ENCODE data around the gene PREX1. TPM values are rescaled to one million over a fixed set of nuclear protein-coding genes. Genes with fewer than 3 reads are reported as not detected.

Gene PREX1
- total and polyA plus RNA-seq, 2 of the 4 experiments (the other 2 are of a cell fraction) = 0.67 to 0.72 TPM

- intact Hi-C loops (cut with micrococcal nuclease) (no loop called here), dilution Hi-C loops (cut with HindIII; ENCODE audit: low sequenced_read_pairs, unreplicated experiment) (no loop called here), in situ Hi-C loops (cut with MboI; ENCODE audit: low sequenced_read_pairs) (no loop called here)
- Histone ChIP-seq H4K8ac (ENCODE audit: low read depth in 2 of 2, low read length in 2 of 2) (no peak overlapping the region), H2AK5ac (ENCODE audit: low read depth, low read length) (no peak overlapping the region), H3K9me3 (ENCODE audit: control insufficient read depth, insufficient read depth, low read length) (no peaks in the 10 kb centered on the region), H4K91ac (ENCODE audit: insufficient read depth, low read depth, low read length) (no peak overlapping the region), H2AK9ac (replicated peaks; ENCODE audit: low read depth, low read length, poor library complexity) (no peak overlapping the region), H3K56ac (ENCODE audit: extremely low read depth, insufficient read depth, low read length) (no peak overlapping the region), H2AFZ (replicated peaks; ENCODE audit: low read length, poor library complexity) (no peak overlapping the region), H2BK15ac (ENCODE audit: low read depth, low read length) (no peak overlapping the region), H3K4me1 (ENCODE audit: control insufficient read depth, insufficient read depth, low read length) (no peaks in the 10 kb centered on the region), H4K20me1 (ENCODE audit: insufficient read depth, low read length) (no peaks in the 10 kb centered on the region), H2BK120ac (ENCODE audit: low read depth, low read length) (no peak overlapping the region), H3K4me2 (ENCODE audit: low read depth, low read length) (no peak overlapping the region), H2BK20ac (ENCODE audit: low read depth, low read length) (no peak overlapping the region), H3K4me3 (ENCODE audit: insufficient read depth, low read depth, low read length) (no peak overlapping the region), H3K27me3 (ENCODE audit: control insufficient read depth, insufficient read depth, low read length) (peaks cover 23% of the 10 kb centered on the region; the same call in 1 of the 2 replicates), H3K9me1 (ENCODE audit: insufficient read depth, low read length) (no peaks in the 10 kb centered on the region), H3K27ac (ENCODE audit: insufficient read depth, low read length) (no peak overlapping the region), H4K5ac (ENCODE audit: low read depth, low read length) (no peak overlapping the region), H3K9ac (ENCODE audit: low read depth, low read length) (no peak overlapping the region), H2BK5ac (ENCODE audit: low read depth, low read length, poor library complexity, severe bottlenecking) (no peak overlapping the region), H3K14ac (replicated peaks; ENCODE audit: low read depth, low read length) (no peak overlapping the region), H3K79me1 (ENCODE audit: low read depth in 1 of 2, low read length in 2 of 2) (no peaks in the 10 kb centered on the region), H3K4ac (ENCODE audit: low read depth, low read length) (no peak overlapping the region), H3K18ac (ENCODE audit: low read depth, low read length) (no peak overlapping the region), H3K36me3 (ENCODE audit: control insufficient read depth, insufficient read depth, low read length) (no peaks in the 10 kb centered on the region), H3K23ac (ENCODE audit: low read depth, low read length) (no peak overlapping the region)
- ChIA-PET POLR2A (ENCODE audit: unreplicated experiment) (no interaction called here), CTCF (interaction anchor here (1.0 to 1.2 kb wide), 2 partner anchors 13 to 14 kb away, joined by 4 to 5 read pairs; no protein-coding TSS in a partner anchor)
- no TSS peak for BruUV-seq (replicated peaks)
- no peak for ATAC-seq (ENCODE audit: low read depth)
- no peak for DNase-seq
- TF ChIP-seq RFX5 (IDR thresholded peaks at IDR 0.05; ENCODE audit: low read depth, low read length) (no peak), RAD21 (IDR thresholded peaks at IDR 0.05; ENCODE audit: low read length) (no peak), MXI1 (IDR thresholded peaks at IDR 0.05; ENCODE audit: borderline replicate concordance, low read depth, low read length) (no peak), FOS (IDR thresholded peaks at IDR 0.05; ENCODE audit: low read depth, low read length) (no peak), CTCF (conservative IDR thresholded peaks at IDR 0.05; ENCODE audit: low read depth, low read length) (no peak), CEBPB (IDR thresholded peaks at IDR 0.05; ENCODE audit: low read depth, low read length) (no peak), RCOR1 (IDR thresholded peaks at IDR 0.05; ENCODE audit: insufficient replicate concordance, low read length) (no peak), BHLHE40 (IDR thresholded peaks at IDR 0.05; ENCODE audit: low read depth, low read length) (no peak), MAZ (IDR thresholded peaks at IDR 0.05; ENCODE audit: borderline replicate concordance, low read depth, low read length) (no peak), NFE2L2 (IDR thresholded peaks at IDR 0.05; ENCODE audit: low read depth, low read length) (no peak)
- TF ChIP-seq, protein P1, sequence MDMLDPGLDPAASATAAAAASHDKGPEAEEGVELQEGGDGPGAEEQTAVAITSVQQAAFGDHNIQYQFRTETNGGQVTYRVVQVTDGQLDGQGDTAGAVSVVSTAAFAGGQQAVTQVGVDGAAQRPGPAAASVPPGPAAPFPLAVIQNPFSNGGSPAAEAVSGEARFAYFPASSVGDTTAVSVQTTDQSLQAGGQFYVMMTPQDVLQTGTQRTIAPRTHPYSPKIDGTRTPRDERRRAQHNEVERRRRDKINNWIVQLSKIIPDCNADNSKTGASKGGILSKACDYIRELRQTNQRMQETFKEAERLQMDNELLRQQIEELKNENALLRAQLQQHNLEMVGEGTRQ (IDR thresholded peaks at IDR 0.05; ENCODE audit: low read depth, low read length) = no peak
- TF ChIP-seq, protein P2, sequence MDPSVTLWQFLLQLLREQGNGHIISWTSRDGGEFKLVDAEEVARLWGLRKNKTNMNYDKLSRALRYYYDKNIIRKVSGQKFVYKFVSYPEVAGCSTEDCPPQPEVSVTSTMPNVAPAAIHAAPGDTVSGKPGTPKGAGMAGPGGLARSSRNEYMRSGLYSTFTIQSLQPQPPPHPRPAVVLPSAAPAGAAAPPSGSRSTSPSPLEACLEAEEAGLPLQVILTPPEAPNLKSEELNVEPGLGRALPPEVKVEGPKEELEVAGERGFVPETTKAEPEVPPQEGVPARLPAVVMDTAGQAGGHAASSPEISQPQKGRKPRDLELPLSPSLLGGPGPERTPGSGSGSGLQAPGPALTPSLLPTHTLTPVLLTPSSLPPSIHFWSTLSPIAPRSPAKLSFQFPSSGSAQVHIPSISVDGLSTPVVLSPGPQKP (IDR thresholded peaks at IDR 0.05; ENCODE audit: borderline replicate concordance, low read depth, low read length) = no peak
- WGBS, 2 experiments (ENCODE audit: extremely low coverage in 2 of 2, insufficient read length in 1 of 2) = no CpG with 5 or more reads among the region's 8 CpGs
These were observed 220.3 kb downstream of the PREX1 start for GRCh38 chr20:48607544-48607865.
